ENCODE results near the gene ANO7.

ANO7 gene

DNA sequence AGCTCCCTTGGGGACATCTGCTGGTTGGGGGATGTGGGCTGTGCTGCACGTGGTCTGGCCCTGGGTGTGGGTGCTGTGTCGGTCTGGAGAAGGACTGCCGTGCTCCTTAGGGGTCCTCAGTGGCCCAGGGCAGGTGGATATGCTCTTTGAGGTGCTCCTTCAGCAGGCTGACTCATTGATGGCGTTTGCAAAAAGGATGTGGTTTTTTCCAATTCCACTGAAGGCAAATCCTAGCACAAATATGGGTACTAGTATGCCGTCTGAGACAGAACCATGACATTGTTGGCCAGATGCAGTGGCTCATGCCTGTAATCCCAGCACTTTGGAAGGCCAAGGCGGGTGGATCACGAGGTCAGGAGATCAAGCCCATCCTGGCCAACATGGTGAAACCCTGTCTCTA is 34.9 kb upstream of the ANO7 start:
- TF ChIP-seq CTCF (IDR thresholded peaks at IDR 0.05), result no peak

DNA sequence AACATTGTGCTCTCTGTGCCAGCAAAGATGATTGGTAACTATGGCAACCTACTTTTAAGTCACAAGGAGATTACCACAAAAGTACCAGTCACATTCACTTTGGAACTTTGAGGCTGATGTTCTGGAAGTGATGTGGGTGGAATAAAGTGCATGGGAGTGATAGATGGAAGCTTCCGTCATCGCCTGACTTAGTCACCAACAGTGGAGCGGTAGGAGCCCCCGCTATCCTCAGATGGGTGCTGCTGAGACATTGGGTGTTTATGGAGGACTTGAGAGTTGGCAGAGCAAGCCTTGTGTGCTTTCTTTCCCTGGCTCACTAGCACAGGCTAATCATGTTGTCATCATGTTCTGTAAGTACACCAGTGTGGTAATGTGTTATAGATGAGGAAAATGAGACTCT is 33.6 kb upstream of the ANO7 start:
- TF ChIP-seq CTCF (IDR thresholded peaks at IDR 0.05), result no peak

- no peak for TF ChIP-seq CTCF (IDR thresholded peaks at IDR 0.05)
Measured at GRCh38 chr2:241155936-241156335, 32.5 kb upstream of the ANO7 start.

DNA sequence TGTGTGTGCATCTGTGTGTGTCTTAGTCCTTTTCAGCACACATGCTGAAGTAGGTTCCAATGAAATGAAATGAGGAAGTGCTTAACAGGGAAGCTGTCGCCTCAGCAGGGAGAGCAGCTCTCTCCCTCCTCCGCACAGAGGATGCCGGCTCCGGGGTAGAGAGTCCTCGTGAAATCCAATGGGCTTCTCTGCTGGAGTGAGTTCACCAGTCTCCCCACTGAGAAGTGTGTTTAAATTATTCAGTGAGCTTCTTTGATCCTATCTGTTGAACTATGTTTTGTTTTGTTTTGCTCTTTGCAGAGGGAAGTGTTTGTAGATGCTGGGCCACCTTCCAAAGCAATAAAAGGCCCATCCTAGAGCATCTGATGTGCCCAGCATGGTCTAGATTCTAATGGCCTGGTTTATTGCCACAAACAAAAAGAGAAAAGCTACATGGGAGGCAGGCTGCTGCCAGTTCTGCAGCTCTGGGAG is 31.5 kb upstream of the ANO7 start:
- no peak for TF ChIP-seq CTCF (IDR thresholded peaks at IDR 0.05)

DNA sequence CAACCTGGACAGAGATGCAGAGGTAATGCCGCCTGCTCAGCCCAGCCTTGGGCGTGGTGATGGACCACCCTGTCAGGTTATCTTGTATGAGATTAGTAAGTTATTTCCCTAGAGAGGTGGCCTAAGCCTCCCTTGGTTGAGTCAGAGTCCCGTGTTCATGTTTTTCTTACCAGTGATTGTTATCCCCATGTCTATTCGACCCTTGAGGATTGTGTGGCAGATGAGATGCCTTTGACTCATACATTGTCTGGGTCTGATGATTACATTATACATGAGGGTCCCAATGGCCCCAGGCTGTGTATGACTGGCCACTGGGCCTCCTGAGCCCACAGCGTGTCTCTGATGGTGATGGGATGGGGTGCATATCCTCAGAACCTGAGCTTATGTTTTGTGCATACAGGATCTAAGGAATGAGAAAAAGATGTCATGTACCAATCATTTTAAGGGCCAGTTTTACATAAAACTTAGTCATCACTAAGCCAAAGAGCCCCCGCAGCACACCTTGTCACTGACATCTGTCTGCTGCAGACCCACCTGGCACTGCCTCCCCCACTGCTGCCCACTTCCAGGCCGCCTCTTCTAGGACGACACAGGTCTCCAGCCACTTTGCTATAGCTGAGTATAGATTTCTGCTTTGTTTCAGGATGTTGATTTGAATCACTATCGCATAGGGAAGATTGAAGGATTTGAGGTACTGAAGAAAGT is 30.5 kb upstream of the ANO7 start:
- no peak for TF ChIP-seq CTCF (IDR thresholded peaks at IDR 0.05)

GRCh38 chr2:241158546-241158900 is 30.0 kb upstream of the ANO7 start:
- no peak for TF ChIP-seq CTCF (IDR thresholded peaks at IDR 0.05)

DNA sequence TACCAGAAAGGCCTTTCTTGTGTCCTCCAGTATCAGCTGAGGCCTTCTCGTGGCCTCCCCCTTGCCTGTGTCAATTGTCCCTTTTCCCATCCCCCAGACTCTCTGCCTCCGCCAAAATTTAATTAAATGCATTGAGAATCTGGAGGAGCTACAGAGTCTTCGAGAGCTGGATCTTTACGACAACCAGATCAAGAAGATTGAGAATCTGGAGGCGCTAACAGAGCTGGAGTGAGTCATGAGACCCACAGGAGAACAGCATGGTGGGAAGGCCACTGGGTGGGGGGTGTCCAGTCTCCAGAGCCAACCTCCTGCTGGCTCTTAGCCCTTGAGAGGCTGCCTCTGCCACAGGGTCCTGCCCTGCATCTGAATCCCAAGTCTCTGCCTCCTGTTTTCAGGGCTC is 29.4 kb upstream of the ANO7 start:
- TF ChIP-seq CTCF (IDR thresholded peaks at IDR 0.05), result no peak

DNA sequence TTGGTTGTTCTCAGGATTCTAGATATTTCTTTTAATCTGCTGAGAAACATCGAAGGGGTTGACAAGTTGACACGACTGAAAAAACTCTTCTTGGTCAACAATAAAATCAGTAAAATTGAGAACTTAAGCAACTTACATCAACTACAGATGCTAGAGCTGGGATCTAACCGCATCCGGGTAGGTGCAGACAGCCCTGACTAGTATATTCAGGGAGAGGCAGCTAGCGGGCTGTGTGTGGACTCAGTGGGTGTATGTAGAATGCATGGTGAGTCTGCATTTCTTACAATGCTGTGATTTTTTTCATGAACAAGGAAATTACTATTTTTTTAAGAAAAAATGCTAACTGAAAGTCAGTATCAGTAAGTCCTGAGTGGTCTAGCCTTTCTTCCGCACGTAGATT is 28.2 kb upstream of the ANO7 start:
- TF ChIP-seq CTCF (IDR thresholded peaks at IDR 0.05), result no peak

Data from LNCAP (cell line).